Measurements from ENCODE around the gene CFAP74.
"Not testable (repeated sequence)": the region's sequence is repeated elsewhere in the genome, so short reads cannot be mapped to it uniquely, and the experiment has no call there.

The CFAP74 gene

GRCh38 chr1:1943834-1944570, 59.6 kb downstream of the CFAP74 start:
- no peak for DNase-seq

- DNase-seq = no peak
Observed at GRCh38 chr1:1942753-1943656, 60.6 kb downstream of the CFAP74 start.

- no peak for DNase-seq
Observed at GRCh38 chr1:1941868-1942752, 61.5 kb downstream of the CFAP74 start.

GRCh38 chr1:1941211-1941841, 62.3 kb downstream of the CFAP74 start:
- DNase-seq = no peak

GRCh38 chr1:1940123-1940425, 63.5 kb downstream of the CFAP74 start:
- no peak for DNase-seq

- DNase-seq = no peak
Observed at GRCh38 chr1:1939296-1940122, 64.1 kb downstream of the CFAP74 start.

- no peak for DNase-seq
Observed at GRCh38 chr1:1938613-1939295, 64.8 kb downstream of the CFAP74 start.

GRCh38 chr1:1938276-1938573, 65.4 kb downstream of the CFAP74 start:
- DNase-seq = no peak

- no peak for DNase-seq
Observed at GRCh38 chr1:1937549-1938275, 65.9 kb downstream of the CFAP74 start.

GRCh38 chr1:1937061-1937460, 66.5 kb downstream of the CFAP74 start:
- no peak for DNase-seq

- not testable (repeated sequence) for DNase-seq
Observed at GRCh38 chr1:1934848-1935247, 68.7 kb downstream of the CFAP74 start.

GRCh38 chr1:1929639-1930545, 73.7 kb downstream of the CFAP74 start:
- no peak for DNase-seq

GRCh38 chr1:1929102-1929638, 74.4 kb downstream of the CFAP74 start:
- DNase-seq = no peak

GRCh38 chr1:1928231-1929101, 75.1 kb downstream of the CFAP74 start:
- DNase-seq = no peak

GRCh38 chr1:1927751-1928150, 75.8 kb downstream of the CFAP74 start:
- no peak for DNase-seq

GRCh38 chr1:1926886-1927660, 76.5 kb downstream of the CFAP74 start:
- DNase-seq = no peak

- no peak for DNase-seq
Observed at GRCh38 chr1:1926346-1926811, 77.2 kb downstream of the CFAP74 start.

Measured in DMS79 (cell line).